Aorta (tissue), 5 donors: Measurements from ENCODE around the gene PACC1. TPM values are rescaled to one million over a fixed set of nuclear protein-coding genes. Genes with fewer than 3 reads are reported as not detected.
"Not testable (repeated sequence)": the region's sequence is repeated elsewhere in the genome, so short reads cannot be mapped to it uniquely, and the experiment has no call there.

ENCODE experiments used
- ATAC-seq: fragments of 200-7000 bp; cut with Tn5 transposase; one replicate; pipeline ENCODE4 v1.9.1; 2022; ENCODE audit warnings: moderate library complexity; ENCODE audit not compliant: low FRiP score
- DNase-seq, 2 donors: peaks; one replicate each; pipeline ENCODE4 v3.0.0-alpha.2; 2020
- H3K27ac ChIP-seq, 2 donors: one replicate each; pipeline ENCODE4 v1.5.1; 2013; ENCODE audit warnings: low read length in 2 of 2, mild to moderate bottlenecking in 2 of 2, moderate library complexity in 2 of 2, control low read depth in 1 of 2, inconsistent platforms in 1 of 2, low read depth in 1 of 2
- H3K27me3 ChIP-seq, 2 donors: one replicate each; pipeline ENCODE4 v1.6.1; 2013; ENCODE audit warnings: control low read depth in 1 of 2, low read length in 1 of 2, mild to moderate bottlenecking in 1 of 2, moderate library complexity in 1 of 2; ENCODE audit not compliant: insufficient read depth in 2 of 2, control insufficient read depth in 1 of 2
- H3K36me3 ChIP-seq, 2 donors: one replicate each; pipeline ENCODE4 v1.6.1; 2013; ENCODE audit warnings: control low read depth in 1 of 2, low read length in 1 of 2, mild to moderate bottlenecking in 1 of 2; ENCODE audit not compliant: insufficient read depth in 2 of 2, control insufficient read depth in 1 of 2
- H3K4me1 ChIP-seq, 2 donors: one replicate each; pipeline ENCODE4 v1.6.1; 2013; ENCODE audit warnings: low read length in 2 of 2, control low read depth in 1 of 2, mild to moderate bottlenecking in 1 of 2, moderate library complexity in 1 of 2; ENCODE audit not compliant: insufficient read depth in 2 of 2, control insufficient read depth in 1 of 2
- H3K4me3 ChIP-seq, 2 donors: one replicate each; pipeline ENCODE4 v1.5.1; 2013; ENCODE audit warnings: low read length in 2 of 2, control low read depth in 1 of 2, mild to moderate bottlenecking in 1 of 2
- H3K9me3 ChIP-seq: one replicate; pipeline ENCODE4 v1.6.1; 2013; ENCODE audit warnings: mild to moderate bottlenecking, low read length; ENCODE audit not compliant: control insufficient read depth
- WGBS, 2 donors: extraction: QIAGEN DNeasy Blood & Tissue Kit; methylation state at CpG; one replicate each; pipeline ENCODE4 v1.1.7; 2013; 5-methylcytosine and 5-hydroxymethylcytosine counted together
- intact Hi-C, 2 donors: fragments of 100-400 bp; cut with DNase I; formaldehyde crosslinking; loops; one replicate each; pipeline versions ENCODE4 v1.14.2 to v1.15.0; 2022
- polyA plus RNA-seq, 2 donors: library from polyadenylated mRNA; stranded (reverse); fragments of 200-250 nt; gene quantifications; one replicate each; pipeline ENCODE4 v1.2.3, GENCODE V29; 2013
- total RNA-seq, 2 donors: library from RNA; stranded (reverse); fragmentation: NEBNext Ultra II Directional; extraction: Animal tissue kit (Norgen Biotek cat#: 25700); gene quantifications; one replicate each; pipeline ENCODE4 v1.2.1, GENCODE V29; 2021
- donor health status: healthy with polysubstance abuse.
- donor health status: Bipolar disorder and iron deficiency.
- donor health status: DM: no; HTN: no; CAD: no.
- donor health status: DM: no; HTN: no; CAD: no.
- donor health status: DM: yes; HTN: yes; CAD: no.

Gene PACC1
- total and polyA plus RNA-seq, 4 donors = 2.8 to 7.5 (median 4.9) TPM

DNA sequence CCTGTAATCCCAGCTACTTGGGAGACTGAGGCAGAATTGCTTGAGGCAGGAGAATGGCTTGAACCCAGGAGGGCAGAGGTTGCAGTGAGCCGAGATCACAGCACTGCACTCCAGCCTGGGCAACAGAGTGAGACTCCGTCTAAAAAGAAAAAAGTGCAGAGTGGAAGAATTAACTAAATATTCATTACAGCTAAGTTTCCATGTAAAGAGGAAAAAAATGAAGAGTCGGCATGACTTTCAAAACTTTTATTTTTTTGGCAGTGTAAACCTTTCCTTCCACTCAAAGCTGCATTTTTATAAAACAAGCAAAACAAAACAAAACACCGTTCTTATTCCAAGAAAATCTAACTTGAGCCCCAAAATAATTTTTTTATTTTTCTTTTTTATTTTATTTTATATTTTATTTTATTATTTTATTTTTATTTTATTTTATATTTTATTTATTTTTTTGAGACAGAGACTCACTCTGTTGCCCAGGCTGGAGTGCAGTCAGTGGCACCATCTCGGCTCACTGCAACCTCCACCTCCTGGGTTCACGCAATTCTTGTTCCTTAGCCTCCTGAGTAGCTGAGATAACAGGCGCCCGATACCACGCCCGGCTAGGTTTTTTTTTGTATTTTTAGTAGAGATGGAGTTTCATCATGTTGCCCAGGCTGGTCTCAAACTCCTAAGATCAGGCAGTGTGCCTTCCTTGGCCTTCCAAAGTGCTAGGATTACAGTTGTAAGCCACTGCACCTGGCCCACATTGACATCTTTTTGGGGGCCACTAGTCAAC, 62.9 kb downstream of the PACC1 start:
- Histone ChIP-seq H3K4me3 (no peak overlapping the region), H3K9me3 (no peaks in the 10 kb centered on the region), H3K27me3 (no peaks in the 10 kb centered on the region), H3K4me1 (no peaks in the 10 kb centered on the region), H3K36me3 (peaks cover 3 to 4% of the 10 kb centered on the region in 2 donors), H3K27ac (no peak overlapping the region)
- intact Hi-C loops = no loop called here
- WGBS, 2 donors = 69 to 73% methylated on average over 10 of the region's 10 CpGs
- DNase-seq (no peak), ATAC-seq (no peak)

DNA sequence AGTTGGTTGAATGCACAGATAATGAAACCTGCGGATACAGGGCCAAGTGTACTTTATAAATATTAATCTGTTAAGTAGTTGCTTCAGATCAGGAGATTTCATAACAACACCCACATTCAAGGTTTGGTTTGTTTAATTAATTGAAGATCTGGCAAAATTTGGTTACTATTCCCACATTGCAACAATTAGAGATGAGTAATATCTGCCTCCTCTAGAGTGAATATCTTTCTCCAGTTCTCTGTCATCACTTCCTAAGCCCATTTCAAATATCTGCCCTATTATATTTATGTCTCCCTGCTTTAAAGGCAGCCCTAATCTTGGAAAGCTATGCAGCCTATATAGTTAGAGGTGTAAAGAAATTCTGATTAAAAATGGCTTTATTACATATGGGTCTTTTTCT, 68.1 kb downstream of the PACC1 start:
- no peak for ATAC-seq
- H3K36me3 ChIP-seq = peaks cover 0 to 4% of the 10 kb centered on the region in 2 donors
- H3K4me3 ChIP-seq = no peak overlapping the region
- intact Hi-C loops = no loop called here
- H3K9me3 ChIP-seq = no peaks in the 10 kb centered on the region
- no peak for DNase-seq
- 89 to 93% methylated on average over 1 of the region's 1 CpG for WGBS, 2 donors
- no peak overlapping the region for H3K27ac ChIP-seq
- H3K27me3 ChIP-seq = no peaks in the 10 kb centered on the region
- no peaks in the 10 kb centered on the region for H3K4me1 ChIP-seq

DNA sequence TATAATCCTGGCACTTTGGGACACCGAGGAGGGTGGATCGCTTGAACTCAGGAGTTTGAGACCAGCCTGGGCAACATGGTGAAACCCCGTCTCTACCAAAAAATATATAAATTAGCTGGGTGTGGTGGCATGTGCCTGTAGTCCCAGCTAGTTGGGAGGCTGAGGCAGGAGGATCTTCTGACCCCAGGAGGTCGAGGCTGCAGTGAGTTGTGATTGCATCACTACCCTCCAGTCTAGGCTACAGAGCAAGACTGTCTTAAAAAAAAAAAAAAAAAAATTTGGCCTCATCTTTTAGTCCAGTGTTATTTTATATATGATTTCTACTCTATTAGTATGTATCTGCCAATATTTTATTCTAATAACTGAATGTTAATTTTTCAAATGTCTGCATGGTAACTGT, 69.8 kb downstream of the PACC1 start:
- intact Hi-C loops = no loop called here
- peaks cover 3 to 4% of the 10 kb centered on the region in 2 donors for H3K36me3 ChIP-seq

DNA sequence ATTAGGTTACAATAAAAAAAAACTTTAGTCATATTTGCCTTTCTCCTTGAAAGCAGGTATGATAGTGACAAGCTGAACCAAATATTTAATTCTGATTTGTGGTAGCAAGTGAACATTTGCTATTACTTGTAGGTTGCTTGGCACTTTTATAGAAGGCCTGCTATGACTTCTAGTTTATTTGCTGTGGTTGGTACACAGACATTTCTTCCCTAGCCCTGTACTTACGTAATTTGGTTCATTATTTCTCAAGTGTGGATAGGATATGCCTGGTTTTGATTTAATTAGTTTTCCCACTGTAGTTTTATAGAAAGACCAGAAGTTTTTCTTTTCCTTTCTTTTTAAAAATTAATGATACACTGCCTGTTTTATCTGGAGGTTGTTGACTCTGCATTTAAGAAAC, 73.6 kb downstream of the PACC1 start:
- H3K4me3 ChIP-seq = no peak overlapping the region
- ATAC-seq (no peak), DNase-seq (no peak)
- intact Hi-C loops = no loop called here
- H3K27me3 ChIP-seq = no peaks in the 10 kb centered on the region
- no peaks in the 10 kb centered on the region for H3K4me1 ChIP-seq
- H3K27ac ChIP-seq = no peak overlapping the region
- WGBS, 2 donors = 74 to 81% methylated on average over 1 of the region's 1 CpG
- peaks cover 3 to 5% of the 10 kb centered on the region in 2 donors for H3K36me3 ChIP-seq
- no peaks in the 10 kb centered on the region for H3K9me3 ChIP-seq

More for the DNA sequence above, 69.8 kb downstream of the PACC1 start:
- no peak for ATAC-seq
- 96 to 100% methylated on average over 4 of the region's 4 CpGs for WGBS, 2 donors
- no peaks in the 10 kb centered on the region for H3K4me1 ChIP-seq
- H3K9me3 ChIP-seq = no peaks in the 10 kb centered on the region
- no peak for DNase-seq
- H3K4me3 ChIP-seq = no peak overlapping the region
- no peaks in the 10 kb centered on the region for H3K27me3 ChIP-seq
- H3K27ac ChIP-seq = no peak overlapping the region

DNA sequence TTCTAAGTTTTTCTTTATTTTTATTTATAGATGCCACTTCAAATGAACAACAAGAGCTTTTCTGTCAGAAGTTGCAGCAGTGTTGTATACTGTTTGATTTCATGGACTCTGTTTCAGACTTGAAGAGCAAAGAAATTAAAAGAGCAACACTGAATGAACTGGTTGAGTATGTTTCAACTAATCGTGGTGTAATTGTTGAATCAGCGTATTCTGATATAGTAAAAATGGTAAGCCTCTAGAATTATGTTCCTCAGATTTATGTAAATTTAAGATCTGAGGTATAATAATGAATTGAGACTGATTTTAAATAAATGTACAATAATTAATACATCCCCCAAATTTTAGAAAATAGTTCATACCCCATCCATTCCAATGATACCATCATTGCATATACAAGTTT, 85.6 kb downstream of the PACC1 start:
- intact Hi-C loops = no loop called here
- ATAC-seq = no peak
- DNase-seq = no peak
- Histone ChIP-seq H3K27me3 (no peaks in the 10 kb centered on the region), H3K36me3 (no peaks in the 10 kb centered on the region), H3K27ac (no peak overlapping the region), H3K4me1 (no peaks in the 10 kb centered on the region), H3K9me3 (no peaks in the 10 kb centered on the region), H3K4me3 (no peak overlapping the region)
- WGBS, 2 donors = 95 to 96% methylated on average over 2 of the region's 2 CpGs

DNA sequence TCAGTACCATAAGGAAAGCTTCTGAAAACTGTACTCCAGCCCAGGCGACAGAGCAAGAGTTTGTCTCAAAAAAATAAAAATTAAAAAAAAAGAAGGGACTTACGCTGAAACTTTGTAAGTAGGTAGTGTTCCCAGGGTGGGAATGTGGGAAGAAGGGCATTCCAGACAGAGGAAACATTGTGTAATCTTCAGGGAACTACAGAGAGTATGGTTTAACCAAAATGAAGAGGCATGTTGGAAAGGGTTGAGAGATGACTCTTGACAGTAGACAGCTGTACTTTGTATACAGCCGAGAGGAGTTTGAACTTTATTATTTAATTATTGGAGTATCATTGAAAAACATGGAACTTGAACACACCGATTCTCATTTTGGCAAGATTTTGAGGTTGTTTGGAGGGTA, 86.4 kb downstream of the PACC1 start:
- intact Hi-C loops = no loop called here
- no peaks in the 10 kb centered on the region for H3K27me3 ChIP-seq
- H3K36me3 ChIP-seq = no peaks in the 10 kb centered on the region
- H3K9me3 ChIP-seq = no peaks in the 10 kb centered on the region
- DNase-seq = no peak
- no peaks in the 10 kb centered on the region for H3K4me1 ChIP-seq
- WGBS, 2 donors = 95 to 96% methylated on average over 4 of the region's 4 CpGs
- ATAC-seq = no peak
- H3K4me3 ChIP-seq = no peak overlapping the region
- no peak overlapping the region for H3K27ac ChIP-seq

DNA sequence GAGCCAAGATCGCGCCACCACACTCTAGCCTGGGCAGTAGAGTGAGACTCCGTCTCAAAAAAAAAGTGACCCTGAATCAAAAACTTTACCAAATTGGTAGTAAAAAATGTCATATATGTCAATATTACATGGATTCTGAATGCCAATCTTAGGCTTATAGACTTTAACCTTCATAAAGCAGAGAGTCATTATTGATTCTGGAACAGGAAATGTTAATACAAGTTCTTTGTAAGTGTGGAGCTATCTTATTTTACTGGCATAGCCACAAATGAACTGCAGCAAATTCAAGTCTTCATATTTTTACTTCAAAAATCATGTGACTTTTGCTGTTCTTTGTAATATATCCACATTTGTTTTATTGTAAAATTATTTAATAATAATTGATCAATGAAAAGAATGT, 88.1 kb downstream of the PACC1 start:
- WGBS, 2 donors = 65 to 98% methylated on average over 3 of the region's 3 CpGs
- H3K27me3 ChIP-seq = no peaks in the 10 kb centered on the region
- no peak overlapping the region for H3K27ac ChIP-seq
- intact Hi-C loops = no loop called here
- no peak for DNase-seq
- H3K4me3 ChIP-seq = no peak overlapping the region
- no peaks in the 10 kb centered on the region for H3K9me3 ChIP-seq
- no peaks in the 10 kb centered on the region for H3K36me3 ChIP-seq
- H3K4me1 ChIP-seq = no peaks in the 10 kb centered on the region
- ATAC-seq = no peak

DNA sequence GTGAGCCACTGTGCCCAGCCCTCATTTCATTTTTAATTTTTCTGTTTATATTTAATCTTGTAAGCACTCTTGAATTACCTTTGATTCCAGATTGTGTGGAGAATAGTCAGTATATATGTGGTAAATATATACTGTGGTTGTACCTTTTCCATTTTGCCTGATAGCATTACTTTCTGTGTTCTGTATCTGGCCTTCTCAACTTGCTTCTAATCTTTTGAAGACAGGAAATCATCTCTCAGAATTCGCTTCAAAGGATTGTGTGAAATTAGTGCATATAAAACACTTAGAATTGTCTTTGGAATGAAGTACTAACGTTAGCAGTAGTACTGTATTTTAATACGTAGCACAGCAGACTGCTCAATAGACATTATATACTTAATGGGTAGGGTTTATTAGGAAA, 91.6 kb downstream of the PACC1 start:
- no peaks in the 10 kb centered on the region for H3K4me1 ChIP-seq
- H3K4me3 ChIP-seq = no peak overlapping the region
- H3K36me3 ChIP-seq = no peaks in the 10 kb centered on the region
- no peaks in the 10 kb centered on the region for H3K9me3 ChIP-seq
- intact Hi-C loops = no loop called here
- DNase-seq (no peak), ATAC-seq (no peak)
- H3K27ac ChIP-seq = no peak overlapping the region
- WGBS, 2 donors = 55 to 78% methylated on average over 3 of the region's 3 CpGs
- no peaks in the 10 kb centered on the region for H3K27me3 ChIP-seq

DNA sequence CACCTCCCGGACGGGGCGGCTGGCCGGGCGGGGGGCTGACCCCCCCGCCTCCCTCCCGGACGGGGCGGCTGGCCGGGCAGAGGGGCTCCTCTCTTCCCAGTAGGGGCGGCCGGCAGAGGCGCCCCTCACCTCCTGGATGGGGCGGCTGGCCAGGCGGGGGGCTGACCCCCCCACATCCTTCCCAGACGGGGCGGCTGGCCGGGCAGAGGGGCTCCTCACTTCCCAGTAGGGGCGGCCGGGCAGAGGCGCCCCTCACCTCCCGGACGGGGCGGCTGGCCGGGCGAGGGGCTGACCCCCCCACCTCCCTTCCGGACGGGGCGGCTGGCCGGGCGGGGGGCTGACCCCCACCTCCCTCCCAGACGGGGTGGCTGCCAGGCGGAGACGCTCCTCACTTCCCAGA, 93.7 kb downstream of the PACC1 start:
- H3K27me3 ChIP-seq, H3K9me3 ChIP-seq, H3K27ac ChIP-seq, H3K36me3 ChIP-seq, DNase-seq, ATAC-seq, intact Hi-C loops, H3K4me1 ChIP-seq, H3K4me3 ChIP-seq: not testable (repeated sequence)
- WGBS, 2 donors = 60 to 98% methylated on average over 1 to 19 of the region's 34 CpGs
